T-cell (primary cell): ENCODE measurements around the gene MAPRE2. TPM values are rescaled to one million over a fixed set of nuclear protein-coding genes. Genes with fewer than 3 reads are reported as not detected.
A peak's percentile ranks its signal among the peaks of the same experiment; 100 is the strongest.

ENCODE experiments used
- ATAC-seq, 4 experiments: fragments of 200-7000 bp in 3 of 4; fragments of 150-1000 bp in 1 of 4; cut with Tn5 transposase; replicated peaks in 1 of 4; 1 replicate in 3 of 4; 2 replicates in 1 of 4; pipeline ENCODE4 v1.10.0; 2021; ENCODE audit warnings: moderate library complexity in 3 of 4, mild to moderate bottlenecking in 2 of 4, moderate number of reproducible peaks in 1 of 4
- CTCF ChIA-PET, 2 donors: fragments of 300-600 bp; sonication (Branson Sonifier 250); formaldehyde crosslinking; loops; one replicate each; lab custom pipeline; 2022; ENCODE audit warnings: antibody characterized with exemption in 2 of 2; lab: Charles Lee
- POLR2A ChIA-PET, 2 donors: fragments of 300-600 bp; sonication (Branson Sonifier 250); formaldehyde crosslinking; loops; one replicate each; lab custom pipeline; 2022; ENCODE audit warnings: antibody characterized with exemption in 2 of 2; lab: Charles Lee
- DNase-seq, 35 experiments: peaks; one replicate each; pipeline versions ENCODE4 v3.0.0 to v3.0.0-alpha.2; 2013 to 2023
- H3K27ac ChIP-seq: one replicate; pipeline ENCODE4 v1.5.1; 2013; ENCODE audit warnings: low read length
- H3K27me3 ChIP-seq, 2 experiments: replicated peaks in 1 of 2; 1 replicate in 1 of 2; 2 replicates in 1 of 2; pipeline versions ENCODE4 v1.6.1 to v1.7.0; 2013; ENCODE audit warnings: low read length in 1 of 2, mixed read lengths in 1 of 2; ENCODE audit not compliant: control insufficient read depth in 2 of 2, insufficient read depth in 2 of 2; ENCODE audit errors: extremely low read depth in 1 of 2
- H3K36me3 ChIP-seq, 2 donors: 1 replicate in 1 of 2; 2 replicates in 1 of 2; pipeline versions ENCODE4 v1.6.1 to v1.7.0; 2013; ENCODE audit warnings: low read length in 1 of 2; ENCODE audit not compliant: control insufficient read depth in 2 of 2, insufficient read depth in 1 of 2; ENCODE audit errors: extremely low read depth in 1 of 2
- H3K4me1 ChIP-seq, 2 experiments: 1 replicate in 1 of 2; 2 replicates in 1 of 2; pipeline versions ENCODE4 v1.6.1 to v1.7.0; 2013; ENCODE audit warnings: low read length in 2 of 2, mixed read lengths in 1 of 2; ENCODE audit not compliant: insufficient read depth in 2 of 2, control insufficient read depth in 1 of 2; ENCODE audit errors: extremely low read depth in 1 of 2
- H3K4me3 ChIP-seq, 2 donors: 1 replicate in 1 of 2; 2 replicates in 1 of 2; pipeline versions ENCODE4 v1.5.1 to v1.7.0; 2013; ENCODE audit warnings: mild to moderate bottlenecking in 2 of 2, low read length in 1 of 2, moderate library complexity in 1 of 2; ENCODE audit not compliant: control insufficient read depth in 1 of 2; ENCODE audit errors: extremely low read depth in 1 of 2
- H3K9me3 ChIP-seq: 2 replicates; pipeline ENCODE4 v1.7.0; 2013
- H3K27ac Mint-ChIP-seq, 2 donors: one replicate each; pipeline ENCODE4 v1.8.0; 2020 to 2021; ENCODE audit warnings: mild to moderate bottlenecking in 2 of 2, mixed read lengths in 2 of 2
- H3K27me3 Mint-ChIP-seq, 2 donors: one replicate each; pipeline ENCODE4 v1.8.0; 2021 to 2022; ENCODE audit warnings: mixed read lengths in 2 of 2
- H3K36me3 Mint-ChIP-seq: one replicate; pipeline ENCODE4 v1.8.0; 2021; ENCODE audit warnings: mixed read lengths
- H3K4me1 Mint-ChIP-seq, 3 donors: one replicate each; pipeline ENCODE4 v1.8.0; 2020 to 2022; ENCODE audit warnings: mixed read lengths in 3 of 3, mild to moderate bottlenecking in 1 of 3
- H3K4me3 Mint-ChIP-seq, 3 donors: one replicate each; pipeline ENCODE4 v1.8.0; 2020 to 2022; ENCODE audit warnings: mild to moderate bottlenecking in 3 of 3, mixed read lengths in 3 of 3, moderate library complexity in 3 of 3
- H3K9me3 Mint-ChIP-seq, 3 donors: one replicate each; pipeline ENCODE4 v1.8.0; 2020 to 2022; ENCODE audit warnings: mixed read lengths in 3 of 3
- WGBS: methylation state at CpG from one replicate; pipeline ENCODE4 v1.1.5; 2013; ENCODE audit warnings: missing lambda C conversion rate; ENCODE audit not compliant: insufficient coverage; 5-methylcytosine and 5-hydroxymethylcytosine counted together
- total RNA-seq, 35 experiments: library from RNA in 6 of 35; stranded (reverse) in 6 of 35; fragments of 120-200 nt in 1 of 35; gene quantifications; one replicate each; pipeline versions ENCODE4 v1.2.1 to v1.2.4 and lab custom pipeline; 2013 to 2026

MAPRE2 gene
- total RNA-seq, 5 donors from 2014 or later (not counting 1 experiment from before 2014, with no cell fraction given) = 45.6 to 96.7 (median 53.9) TPM

DNA sequence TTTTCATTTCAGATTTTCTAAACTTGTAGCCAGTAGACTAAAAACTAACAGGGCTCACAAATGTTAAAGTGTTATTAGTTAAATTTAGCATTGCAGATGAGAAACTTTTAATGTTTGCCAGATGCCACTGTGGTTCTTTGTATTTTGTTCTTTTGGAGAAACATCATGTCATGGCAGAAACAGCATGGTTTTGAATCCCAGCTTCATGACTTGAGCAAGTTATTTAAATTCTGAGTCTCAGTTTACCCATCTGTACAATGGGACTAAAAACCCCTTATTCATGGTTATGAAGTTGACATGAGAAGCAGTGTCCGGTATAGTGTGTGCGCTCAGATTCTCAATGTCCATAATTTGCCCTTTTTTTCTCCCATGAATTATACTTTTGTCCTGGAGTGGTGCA is 56.5 kb downstream of the MAPRE2 start:
- no peak overlapping the region for H3K27ac ChIP-seq
- H3K36me3 ChIP-seq = peaks cover 0 to 24% of the 10 kb centered on the region in 2 donors
- ATAC-seq (no peak), DNase-seq (no peak)
- H3K27me3 ChIP-seq = no peaks in the 10 kb centered on the region
- no peak overlapping the region for H3K4me3 ChIP-seq
- WGBS = no CpG with 5 or more reads among the region's 2 CpGs
- Mint-ChIP-seq H3K36me3 (peaks cover 40% of the 10 kb centered on the region), H3K4me3 (no peak overlapping the region), H3K4me1 (peaks cover 42 to 44% (median 43%) of the 10 kb centered on the region in 3 donors), H3K27ac (no peak overlapping the region), H3K9me3 (no peaks in the 10 kb centered on the region), H3K27me3 (no peaks in the 10 kb centered on the region)
- no peaks in the 10 kb centered on the region for H3K4me1 ChIP-seq
- CTCF ChIA-PET = no interaction called here
- POLR2A ChIA-PET = interaction anchor here (0.6 to 0.7 kb wide), 2 partner anchors 15 to 40 kb away, joined by 3 read pairs; no protein-coding TSS in a partner anchor
- no peaks in the 10 kb centered on the region for H3K9me3 ChIP-seq

DNA sequence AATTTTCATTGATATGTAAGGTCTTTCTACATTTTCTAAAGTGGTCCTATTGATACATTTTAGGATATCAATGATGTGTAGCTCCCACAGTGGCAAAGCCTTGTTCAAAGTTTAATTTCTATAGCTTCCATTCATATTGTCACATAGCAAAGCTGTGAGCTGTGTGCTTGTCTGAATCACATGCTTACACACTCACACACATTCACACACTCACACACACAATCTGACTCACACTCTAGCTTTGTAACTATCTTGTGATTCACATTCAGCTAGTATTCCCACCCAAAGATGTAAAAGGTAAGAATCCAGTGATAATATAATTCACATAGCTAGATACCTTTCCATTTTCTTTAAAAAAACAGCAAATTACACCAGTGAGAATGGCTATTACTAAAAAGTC is 58.7 kb downstream of the MAPRE2 start:
- Histone ChIP-seq H3K9me3 (no peaks in the 10 kb centered on the region), H3K27ac (no peak overlapping the region), H3K36me3 (peaks cover 0 to 24% of the 10 kb centered on the region in 2 donors), H3K27me3 (no peaks in the 10 kb centered on the region), H3K4me1 (no peaks in the 10 kb centered on the region), H3K4me3 (no peak overlapping the region)
- Mint-ChIP-seq H3K27ac (no peak overlapping the region), H3K4me3 (no peak overlapping the region), H3K4me1 (peaks cover 29 to 35% (median 31%) of the 10 kb centered on the region in 3 donors), H3K36me3 (peaks cover 40% of the 10 kb centered on the region), H3K9me3 (no peaks in the 10 kb centered on the region), H3K27me3 (no peaks in the 10 kb centered on the region)
- ATAC-seq (no peak), DNase-seq (no peak)
- ChIA-PET CTCF (interaction anchor here in 1 of 2 donors (0.6 to 1.1 kb wide), 3 partner anchors 70 to 130 kb away, joined by 3 to 4 read pairs (median 3); no protein-coding TSS in a partner anchor), POLR2A (interaction anchor here in 1 of 2 donors (0.6 kb wide), 1 partner anchor 16 kb away, joined by 3 read pairs; no protein-coding TSS in a partner anchor)

DNA sequence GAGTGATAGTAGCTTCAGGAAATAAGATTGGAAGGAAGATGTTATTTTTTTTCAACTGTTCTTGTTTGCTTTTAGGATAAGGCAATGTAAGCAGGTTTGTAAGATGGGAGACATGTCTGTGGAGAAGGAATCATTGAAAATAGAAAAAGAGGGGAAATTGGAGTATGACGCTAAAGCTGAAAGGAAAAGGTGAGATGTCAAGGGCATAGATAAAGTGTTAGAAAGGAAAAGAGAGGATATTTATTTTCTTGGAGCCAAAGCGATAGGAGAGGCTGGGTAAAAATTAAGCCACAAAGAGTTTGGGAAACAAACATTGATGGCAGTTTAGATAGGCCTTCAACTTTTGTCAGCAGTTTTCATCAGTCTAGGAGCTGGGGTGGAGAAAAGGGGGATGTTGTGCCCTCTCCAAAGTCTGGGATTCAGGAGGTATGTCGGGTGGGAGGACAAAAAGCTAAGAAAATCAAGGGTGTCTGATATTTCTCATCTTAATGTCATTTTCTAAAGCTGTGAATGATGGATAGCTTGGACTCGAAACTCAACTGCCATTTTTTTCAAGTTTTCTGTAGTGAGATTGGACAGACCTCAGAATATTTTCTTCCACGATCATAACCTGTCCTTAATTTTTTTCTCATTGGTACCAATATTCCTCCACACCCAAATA is 63.3 kb downstream of the MAPRE2 start:
- 83% methylated on average over 3 of the region's 5 CpGs for WGBS
- Histone ChIP-seq H3K9me3 (no peaks in the 10 kb centered on the region), H3K27ac (no peak overlapping the region), H3K36me3 (peaks cover 0 to 13% of the 10 kb centered on the region in 2 donors), H3K4me1 (peaks cover 0 to 26% of the 10 kb centered on the region in 2 experiments), H3K4me3 (no peak overlapping the region), H3K27me3 (no peaks in the 10 kb centered on the region)
- Mint-ChIP-seq H3K9me3 (no peaks in the 10 kb centered on the region), H3K4me3 (no peak overlapping the region), H3K27ac (no peak overlapping the region), H3K27me3 (no peaks in the 10 kb centered on the region), H3K36me3 (peaks cover 35% of the 10 kb centered on the region), H3K4me1 (peaks cover 36 to 58% (median 48%) of the 10 kb centered on the region in 3 donors)
- ATAC-seq (no peak), DNase-seq (no peak)
- CTCF ChIA-PET = interaction anchor here (1.3 to 1.8 kb wide), 2 partner anchors 17 to 75 kb away, joined by 3 to 6 read pairs; no protein-coding TSS in a partner anchor
- POLR2A ChIA-PET = interaction anchor here (0.6 to 1.5 kb wide), 3 partner anchors 8 to 75 kb away, joined by 3 to 7 read pairs (median 3); no protein-coding TSS in a partner anchor

DNA sequence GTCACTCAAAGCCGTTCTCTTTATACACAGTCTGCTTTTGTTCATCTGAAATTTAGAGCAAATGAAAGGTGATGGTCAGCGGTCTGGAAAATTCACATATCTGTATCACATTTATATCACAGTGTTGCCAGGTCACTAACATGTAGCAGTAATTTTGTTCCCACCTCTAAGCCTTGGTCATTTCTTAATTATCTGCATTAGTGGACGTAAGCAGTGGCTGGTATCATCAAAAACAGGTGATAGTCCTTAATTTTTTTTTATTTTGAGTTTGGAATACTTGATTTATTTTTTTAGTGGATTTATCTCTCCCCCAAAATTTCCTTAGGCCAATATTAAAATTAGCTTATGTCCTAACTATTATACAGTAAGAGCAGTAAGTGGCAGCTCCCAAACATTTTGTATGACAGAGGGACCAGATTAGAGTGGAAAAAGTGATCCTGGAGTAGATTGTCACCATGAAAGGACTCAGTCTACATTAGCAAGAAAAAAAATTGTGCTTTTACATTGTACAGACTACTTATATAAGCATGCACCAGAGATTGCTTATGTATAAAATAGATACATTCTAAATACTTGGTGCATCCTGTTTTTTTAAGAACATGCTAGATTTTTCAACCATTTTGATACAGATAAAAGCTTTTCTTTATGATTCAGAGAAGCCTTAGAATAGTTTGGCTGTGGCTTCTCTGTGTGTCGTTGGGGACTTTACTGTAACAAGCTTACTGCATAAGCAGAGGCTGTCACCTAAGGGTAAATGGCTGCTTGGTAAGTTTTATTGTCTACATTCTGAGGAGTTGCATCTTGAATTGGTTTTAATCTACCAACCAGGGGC is 65.0 kb downstream of the MAPRE2 start:
- WGBS = 67% methylated on average over 3 of the region's 4 CpGs
- DNase-seq (peak in 6 of 35 experiments; percentile 8 to 54 (median 21)), ATAC-seq (peak; percentile 57 to 87 (median 78))
- Mint-ChIP-seq H3K4me3 (peak overlapping the region in 1 of 3 donors; percentile 4), H3K4me1 (peaks cover 51 to 75% (median 64%) of the 10 kb centered on the region in 3 donors), H3K27ac (peak overlapping the region; percentile 73 to 78), H3K36me3 (peaks cover 42% of the 10 kb centered on the region), H3K27me3 (no peaks in the 10 kb centered on the region), H3K9me3 (peaks cover 0 to 3% (median 0%) of the 10 kb centered on the region in 3 donors)
- Histone ChIP-seq H3K4me3 (no peak overlapping the region), H3K4me1 (peaks cover 0 to 28% of the 10 kb centered on the region in 2 experiments), H3K27ac (peak overlapping the region; percentile 52), H3K27me3 (no peaks in the 10 kb centered on the region), H3K9me3 (no peaks in the 10 kb centered on the region), H3K36me3 (peaks cover 0 to 13% of the 10 kb centered on the region in 2 donors)
- POLR2A ChIA-PET = interaction anchor here (0.6 to 2.2 kb wide), 9 partner anchors 10 to 230 kb away, joined by 3 to 23 read pairs (median 3); partner anchors contain the start of gene MAPRE2 (in 1 of the 2)
- CTCF ChIA-PET = interaction anchor here in 1 of 2 donors (0.9 to 1.8 kb wide), 4 partner anchors 64 to 77 kb away, joined by 3 to 9 read pairs (median 5); partner anchors contain the start of gene MAPRE2

DNA sequence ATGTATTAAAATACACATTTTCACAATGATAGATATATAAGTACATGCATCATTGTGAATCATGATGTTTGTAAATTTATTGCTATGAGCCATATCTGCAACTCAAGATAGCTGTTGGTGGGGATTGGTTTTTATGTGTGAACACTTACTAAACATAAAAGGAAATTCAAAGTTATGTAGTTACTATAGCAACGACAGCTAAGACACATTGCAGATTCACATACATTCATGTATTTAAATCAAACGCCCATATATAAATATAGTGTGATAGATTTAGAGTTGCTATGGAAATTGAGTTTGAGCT is 65.6 kb downstream of the MAPRE2 start:
- Histone ChIP-seq H3K4me1 (peaks cover 0 to 28% of the 10 kb centered on the region in 2 experiments), H3K27ac (no peak overlapping the region)
- H3K27me3 Mint-ChIP-seq = no peaks in the 10 kb centered on the region

More for the DNA sequence above, 65.6 kb downstream of the MAPRE2 start:
- DNase-seq (peak in 1 of 35 experiments; percentile 54), ATAC-seq (peak; percentile 19 to 79 (median 45))
- H3K27me3 ChIP-seq = no peaks in the 10 kb centered on the region
- Mint-ChIP-seq H3K27ac (peak overlapping the region; percentile 73 to 78), H3K4me1 (peaks cover 48 to 71% (median 63%) of the 10 kb centered on the region in 3 donors), H3K4me3 (peak overlapping the region in 1 of 3 donors; percentile 4), H3K9me3 (peaks cover 0 to 3% (median 0%) of the 10 kb centered on the region in 3 donors), H3K36me3 (peaks cover 42% of the 10 kb centered on the region)
- H3K4me3 ChIP-seq = no peak overlapping the region
- no CpG with 5 or more reads among the region's 2 CpGs for WGBS
- H3K36me3 ChIP-seq = peaks cover 0 to 10% of the 10 kb centered on the region in 2 donors
- POLR2A ChIA-PET = interaction anchor here (0.6 to 2.2 kb wide), 8 partner anchors 10 to 230 kb away, joined by 3 to 23 read pairs (median 4); partner anchors contain the start of gene MAPRE2 (in 1 of the 2)
- CTCF ChIA-PET = interaction anchor here in 1 of 2 donors (0.9 to 1.6 kb wide), 3 partner anchors 64 to 77 kb away, joined by 3 to 9 read pairs (median 4); partner anchors contain the start of gene MAPRE2
- H3K9me3 ChIP-seq = no peaks in the 10 kb centered on the region
